Measurements from ENCODE around the gene SPDL1.

GRCh38 chr5:169534939-169535338 lies 48.6 kb upstream of the SPDL1 start:
- no peak for TF ChIP-seq CTCF (IDR thresholded peaks at IDR 0.05 in 4 of 5, conservative IDR thresholded peaks at IDR 0.05 in 1 of 5)
- no peak for TF ChIP-seq POLR2A (IDR thresholded peaks at IDR 0.05)
